Effector memory CD4-positive, alpha-beta T cell (primary cell): ENCODE results near the gene BANF2.

ENCODE experiments used
- DNase-seq, 3 donors: peaks; one replicate each; pipeline ENCODE4 v3.0.0-alpha.2; 2020
- H3K27ac ChIP-seq: 2 replicates; pipeline ENCODE4 v1.7.0; 2013; ENCODE audit warnings: mild to moderate bottlenecking, low read length, moderate library complexity; ENCODE audit not compliant: insufficient read depth, poor library complexity, severe bottlenecking
- H3K27me3 ChIP-seq: replicated peaks from 2 replicates; pipeline ENCODE4 v1.7.0; 2013; ENCODE audit warnings: mild to moderate bottlenecking, low read length; ENCODE audit not compliant: insufficient read depth, control insufficient read depth, poor library complexity, severe bottlenecking
- H3K36me3 ChIP-seq: 2 replicates; pipeline ENCODE4 v1.7.0; 2013; ENCODE audit warnings: mild to moderate bottlenecking, low read length, moderate library complexity; ENCODE audit not compliant: control insufficient read depth, insufficient read depth
- H3K4me1 ChIP-seq: 2 replicates; pipeline ENCODE4 v1.7.0; 2013; ENCODE audit warnings: low read length, mild to moderate bottlenecking; ENCODE audit not compliant: control insufficient read depth, insufficient read depth, poor library complexity, severe bottlenecking
- H3K4me3 ChIP-seq: 2 replicates; pipeline ENCODE4 v1.7.0; 2013; ENCODE audit warnings: low read length, low read depth, mild to moderate bottlenecking; ENCODE audit not compliant: insufficient read depth, poor library complexity, severe bottlenecking
- H3K9me3 ChIP-seq: 2 replicates; pipeline ENCODE4 v1.7.0; 2013; ENCODE audit warnings: mild to moderate bottlenecking, low read length, moderate library complexity; ENCODE audit not compliant: control insufficient read depth

The BANF2 gene

DNA sequence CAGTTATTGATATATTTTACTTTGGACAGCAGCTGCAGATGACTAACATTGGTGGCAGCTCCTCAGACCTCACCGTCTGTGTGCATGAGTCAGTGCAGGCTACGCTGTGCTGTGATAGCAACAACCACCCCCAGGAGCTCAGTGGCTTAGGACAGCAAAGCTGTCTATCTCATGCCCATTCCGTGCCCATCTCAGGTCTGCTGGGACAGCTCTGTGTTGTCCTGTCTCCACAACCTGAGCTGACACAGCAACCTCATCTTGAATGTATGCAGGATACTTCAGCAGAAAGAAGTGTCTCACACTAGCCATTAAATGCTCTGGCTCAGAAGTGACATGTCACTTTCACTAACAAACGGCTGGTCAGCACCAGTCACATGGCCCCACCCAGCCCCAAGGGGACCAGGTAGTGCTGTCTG is 47.7 kb downstream of the BANF2 start:
- DNase-seq = no peak
- Histone ChIP-seq H3K27ac (no peak overlapping the region), H3K36me3 (no peaks in the 10 kb centered on the region), H3K27me3 (no peaks in the 10 kb centered on the region), H3K4me3 (no peak overlapping the region), H3K4me1 (no peaks in the 10 kb centered on the region), H3K9me3 (no peaks in the 10 kb centered on the region)

DNA sequence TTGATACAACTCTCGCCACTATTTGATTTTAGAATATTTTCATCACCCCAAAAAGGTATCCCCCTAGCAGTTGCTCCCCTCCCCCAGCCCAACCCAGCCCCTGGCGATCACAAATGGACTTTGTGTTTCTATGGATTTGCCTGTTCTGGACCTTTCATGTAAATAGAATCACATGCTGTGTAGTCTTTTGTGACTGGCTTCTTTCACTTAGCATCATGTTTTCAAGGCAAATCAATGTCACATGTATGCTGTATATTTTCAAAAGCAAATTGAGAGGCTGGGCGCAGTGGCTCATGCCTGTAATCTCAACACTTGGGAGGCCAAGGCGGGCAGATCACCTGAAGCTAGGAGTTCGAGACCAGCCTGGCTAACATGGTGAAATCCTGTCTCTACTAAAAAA is 48.5 kb downstream of the BANF2 start:
- H3K27me3 ChIP-seq = no peaks in the 10 kb centered on the region
- no peak for DNase-seq
- H3K4me1 ChIP-seq = no peaks in the 10 kb centered on the region
- H3K4me3 ChIP-seq = no peak overlapping the region
- no peak overlapping the region for H3K27ac ChIP-seq
- H3K36me3 ChIP-seq = no peaks in the 10 kb centered on the region
- no peaks in the 10 kb centered on the region for H3K9me3 ChIP-seq

DNA sequence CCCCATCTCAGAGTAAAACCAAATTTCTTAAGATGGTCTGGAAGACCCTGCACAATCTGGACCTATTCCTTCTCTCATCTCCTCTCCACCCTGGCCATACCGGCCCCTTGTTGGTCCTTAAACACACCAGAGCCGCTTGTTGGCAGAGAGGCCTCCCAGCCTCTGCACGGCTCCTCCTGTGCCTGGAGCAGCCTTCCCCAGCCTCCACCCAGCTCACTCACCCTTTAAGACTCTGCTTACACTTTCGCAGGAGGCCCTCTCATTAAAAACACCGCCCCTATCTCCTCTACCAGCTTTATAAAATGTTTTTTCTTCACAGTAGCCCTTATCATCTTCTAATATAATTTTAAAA is 49.8 kb downstream of the BANF2 start:
- H3K27ac ChIP-seq = no peak overlapping the region
- DNase-seq = no peak
- no peaks in the 10 kb centered on the region for H3K9me3 ChIP-seq
- H3K36me3 ChIP-seq = no peaks in the 10 kb centered on the region
- no peak overlapping the region for H3K4me3 ChIP-seq
- H3K27me3 ChIP-seq = no peaks in the 10 kb centered on the region
- H3K4me1 ChIP-seq = no peaks in the 10 kb centered on the region

DNA sequence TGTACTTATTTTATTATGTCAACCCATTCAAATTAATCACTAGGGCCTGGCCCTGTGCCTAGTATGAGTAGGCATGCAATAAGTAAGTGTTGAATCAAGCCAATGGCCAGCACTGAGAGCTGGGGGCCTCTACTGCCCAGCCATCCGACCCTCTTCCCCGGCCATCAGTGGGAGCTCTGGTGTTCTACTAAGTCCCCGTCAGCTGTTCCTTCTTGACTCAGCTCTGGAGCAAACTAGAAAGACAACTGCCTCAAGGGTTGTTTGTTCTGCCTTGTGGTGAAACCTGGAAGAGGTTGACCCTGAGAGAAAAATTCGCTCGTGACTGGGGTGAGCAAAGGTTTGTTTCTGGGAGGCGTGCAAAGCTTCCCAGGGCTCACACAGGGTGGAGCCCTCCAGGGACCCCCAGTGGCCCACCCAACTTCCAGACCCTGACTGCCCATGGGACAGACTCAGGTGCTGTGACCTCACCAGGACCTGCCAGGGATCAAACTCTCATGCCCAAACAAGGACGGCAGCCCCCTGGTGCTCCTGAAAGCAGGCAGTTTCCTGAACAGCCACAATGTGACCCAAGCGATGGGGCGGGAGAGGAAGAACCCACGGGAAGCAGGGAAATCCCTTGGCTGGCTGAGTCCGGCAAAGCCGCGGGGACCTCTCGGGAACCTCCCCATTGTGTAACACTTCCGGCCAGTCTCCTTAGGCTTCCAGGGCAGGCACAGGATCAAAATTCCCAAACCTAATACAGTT is 50.4 kb downstream of the BANF2 start:
- H3K9me3 ChIP-seq = no peaks in the 10 kb centered on the region
- H3K4me3 ChIP-seq = no peak overlapping the region
- no peak for DNase-seq
- no peaks in the 10 kb centered on the region for H3K27me3 ChIP-seq
- H3K27ac ChIP-seq = no peak overlapping the region
- no peaks in the 10 kb centered on the region for H3K36me3 ChIP-seq
- no peaks in the 10 kb centered on the region for H3K4me1 ChIP-seq

DNA sequence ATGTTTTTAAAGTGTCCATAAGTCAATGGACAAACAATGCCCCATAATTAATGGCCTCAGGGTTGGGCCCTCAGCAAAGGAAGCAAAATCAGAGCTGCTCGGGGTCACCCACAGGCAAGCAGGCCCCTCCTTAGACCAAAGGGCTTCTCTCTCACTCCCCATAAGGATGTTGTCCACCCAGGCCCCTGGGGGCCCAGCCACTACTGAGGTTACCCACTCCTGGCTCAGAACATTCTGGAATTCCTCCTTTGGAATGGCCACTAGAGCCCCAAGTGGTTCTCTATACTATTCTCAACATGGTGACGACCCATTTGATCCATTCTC is 50.9 kb downstream of the BANF2 start:
- no peaks in the 10 kb centered on the region for H3K9me3 ChIP-seq
- no peak overlapping the region for H3K4me3 ChIP-seq
- no peaks in the 10 kb centered on the region for H3K36me3 ChIP-seq
- H3K4me1 ChIP-seq = no peaks in the 10 kb centered on the region
- no peak for DNase-seq
- H3K27ac ChIP-seq = no peak overlapping the region
- no peaks in the 10 kb centered on the region for H3K27me3 ChIP-seq

DNA sequence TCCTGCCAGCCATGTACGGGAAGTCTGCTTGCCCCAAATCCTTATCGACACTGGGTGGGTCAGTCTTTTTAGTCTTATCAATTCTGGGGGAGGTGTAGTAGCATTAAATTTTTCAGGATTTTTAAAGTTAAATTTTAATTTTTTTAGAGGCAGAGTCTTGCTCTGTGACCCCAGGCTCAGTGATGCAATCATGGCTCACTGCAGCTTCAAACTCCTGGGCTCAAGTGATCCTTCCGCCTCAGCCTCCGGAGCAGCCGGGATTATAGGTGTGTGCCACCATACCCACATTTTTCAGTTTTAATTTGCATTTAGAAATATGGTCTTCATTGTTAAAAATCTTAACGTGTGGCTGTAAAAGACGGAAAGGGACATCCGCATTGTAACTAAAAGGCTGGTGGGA is 51.9 kb downstream of the BANF2 start:
- DNase-seq = no peak
- no peak overlapping the region for H3K27ac ChIP-seq
- no peaks in the 10 kb centered on the region for H3K27me3 ChIP-seq
- no peaks in the 10 kb centered on the region for H3K9me3 ChIP-seq
- H3K4me1 ChIP-seq = no peaks in the 10 kb centered on the region
- H3K36me3 ChIP-seq = no peaks in the 10 kb centered on the region
- H3K4me3 ChIP-seq = no peak overlapping the region

DNA sequence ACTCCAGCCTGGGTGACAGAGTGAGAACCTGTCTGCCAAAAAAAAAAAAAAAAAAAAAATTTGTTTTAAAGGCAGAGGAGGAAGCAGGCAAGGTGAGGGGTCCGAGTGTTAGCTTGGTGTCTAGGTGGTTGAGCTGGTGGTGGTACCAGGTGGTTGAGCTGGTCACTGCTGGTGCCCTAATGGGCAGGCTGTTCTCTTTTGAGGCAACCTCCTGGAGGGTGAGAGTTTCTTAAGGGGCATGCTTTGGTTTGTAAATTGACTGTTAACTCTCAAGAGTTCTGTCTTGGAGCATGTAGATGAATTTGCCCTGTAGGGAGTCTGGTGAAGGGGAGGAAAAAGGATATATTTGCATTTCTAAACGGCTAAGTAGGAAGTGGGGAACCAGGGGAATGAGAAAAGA is 52.7 kb downstream of the BANF2 start:
- Histone ChIP-seq H3K4me1 (no peaks in the 10 kb centered on the region), H3K4me3 (no peak overlapping the region), H3K27me3 (no peaks in the 10 kb centered on the region), H3K27ac (no peak overlapping the region), H3K9me3 (no peaks in the 10 kb centered on the region), H3K36me3 (no peaks in the 10 kb centered on the region)
- DNase-seq = no peak

DNA sequence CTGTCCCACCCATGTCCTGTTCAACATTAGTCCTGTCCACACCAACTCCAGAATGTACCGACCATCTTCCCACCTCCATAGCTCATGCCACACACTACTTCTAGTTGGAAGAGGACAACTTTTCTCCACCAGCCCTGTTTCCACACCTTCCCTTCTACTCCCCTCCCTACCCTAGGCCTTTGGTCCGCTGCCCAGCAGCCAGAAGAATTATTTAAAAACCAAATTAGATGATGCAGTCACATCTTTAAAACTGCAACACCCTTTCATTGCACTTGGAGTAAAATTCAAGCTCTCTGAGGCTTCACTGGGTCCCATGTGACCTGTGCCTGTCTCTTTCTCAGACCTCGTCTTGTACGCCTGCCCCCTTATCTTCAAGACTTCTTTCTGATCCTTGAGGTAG is 53.8 kb downstream of the BANF2 start:
- Histone ChIP-seq H3K4me1 (no peaks in the 10 kb centered on the region), H3K4me3 (no peak overlapping the region), H3K27ac (no peak overlapping the region), H3K9me3 (no peaks in the 10 kb centered on the region), H3K27me3 (no peaks in the 10 kb centered on the region), H3K36me3 (no peaks in the 10 kb centered on the region)
- no peak for DNase-seq

DNA sequence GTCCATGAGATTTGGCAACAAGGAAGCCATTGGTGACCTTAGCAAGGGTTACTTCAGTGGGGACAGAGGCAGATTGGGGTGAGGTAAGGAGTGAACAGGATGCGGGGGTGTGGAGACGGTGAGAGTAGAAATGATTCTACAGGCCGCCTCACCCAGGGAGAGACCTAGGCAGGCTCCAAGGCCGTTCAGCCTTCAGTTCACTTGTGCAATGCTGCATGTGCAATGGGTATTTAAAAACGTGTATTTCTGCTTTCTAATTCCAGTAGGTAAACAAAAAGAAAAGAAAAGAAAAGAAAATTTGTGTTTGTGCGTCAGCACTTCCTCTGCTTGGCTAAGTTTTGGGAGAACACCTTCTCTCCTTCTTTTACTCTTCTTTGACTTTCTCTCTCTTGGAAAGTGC is 56.8 kb downstream of the BANF2 start:
- Histone ChIP-seq H3K27me3 (no peaks in the 10 kb centered on the region), H3K9me3 (no peaks in the 10 kb centered on the region), H3K4me3 (no peak overlapping the region), H3K4me1 (no peaks in the 10 kb centered on the region), H3K36me3 (no peaks in the 10 kb centered on the region), H3K27ac (no peak overlapping the region)
- DNase-seq = no peak

DNA sequence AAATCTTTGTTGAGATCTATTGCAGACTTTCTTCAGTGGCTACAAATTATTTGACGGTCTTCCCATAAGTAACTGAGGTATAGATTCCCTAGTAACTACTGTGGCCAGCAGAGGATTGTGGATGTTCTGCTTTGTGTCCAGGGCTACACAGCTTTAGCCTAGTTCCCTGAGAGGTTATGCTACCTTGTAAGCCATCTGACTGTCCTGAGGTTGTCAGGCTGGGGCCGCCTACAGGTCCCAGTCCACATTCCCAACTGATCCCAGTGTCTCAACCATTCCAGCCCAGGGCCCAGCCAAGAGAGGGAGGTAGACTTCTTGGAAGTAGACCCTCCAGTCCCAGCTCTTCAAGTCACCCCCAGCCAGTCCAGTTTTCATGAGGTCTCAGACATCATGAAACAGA is 57.7 kb downstream of the BANF2 start:
- H3K9me3 ChIP-seq = no peaks in the 10 kb centered on the region
- no peaks in the 10 kb centered on the region for H3K36me3 ChIP-seq
- no peaks in the 10 kb centered on the region for H3K4me1 ChIP-seq
- no peak for DNase-seq
- H3K4me3 ChIP-seq = no peak overlapping the region
- H3K27me3 ChIP-seq = no peaks in the 10 kb centered on the region
- no peak overlapping the region for H3K27ac ChIP-seq

DNA sequence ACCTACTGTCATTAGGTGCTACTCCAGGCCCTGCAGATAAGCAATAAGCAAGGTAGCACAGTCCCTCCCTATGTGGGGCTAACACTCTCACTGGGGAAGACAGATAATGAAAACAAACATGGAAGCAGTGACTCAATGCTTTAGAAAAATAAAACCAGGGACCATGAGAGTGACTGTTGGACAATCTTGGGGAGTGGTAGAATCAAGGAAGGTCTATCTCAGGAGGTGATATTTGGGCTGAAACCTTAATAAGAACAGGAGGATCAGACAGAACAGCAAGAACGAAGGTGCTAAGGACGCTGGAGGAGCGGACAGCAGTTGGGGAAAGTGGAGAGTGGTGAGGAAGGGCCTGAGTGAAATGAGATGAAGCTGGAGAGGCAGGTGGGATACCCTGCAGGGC is 58.2 kb downstream of the BANF2 start:
- H3K27ac ChIP-seq = no peak overlapping the region
- no peak for DNase-seq
- no peaks in the 10 kb centered on the region for H3K9me3 ChIP-seq
- no peaks in the 10 kb centered on the region for H3K4me1 ChIP-seq
- no peaks in the 10 kb centered on the region for H3K36me3 ChIP-seq
- no peak overlapping the region for H3K4me3 ChIP-seq
- H3K27me3 ChIP-seq = no peaks in the 10 kb centered on the region
